Bronchial epithelial cell (primary cell): ENCODE results near the gene PTCHD1. TPM values are rescaled to one million over a fixed set of nuclear protein-coding genes. Genes with fewer than 3 reads are reported as not detected.

Experiments
- DNase-seq: peaks from one replicate; pipeline ENCODE4 v3.0.0-alpha.2; 2010; ENCODE audit warnings: low read depth
- FAIRE-seq: peaks from 2 replicates; lab custom pipeline; 2011; peaks lifted over from hg19 to GRCh38; lab: Jason Lieb, UNC
- H3K27me3 ChIP-seq: 2 replicates; pipeline ENCODE4 v1.5.1; 2011; ENCODE audit warnings: low read length; ENCODE audit not compliant: control insufficient read depth, insufficient read depth
- H3K36me3 ChIP-seq: 2 replicates; pipeline ENCODE4 v1.5.1; 2011; ENCODE audit warnings: low read length; ENCODE audit not compliant: control insufficient read depth, insufficient read depth
- H3K4me3 ChIP-seq: 2 replicates; pipeline ENCODE4 v1.5.1; 2011; ENCODE audit warnings: mild to moderate bottlenecking, low read depth, low read length, control low read depth
- CTCF ChIP-seq: IDR thresholded peaks from 2 replicates; pipeline ENCODE4 v1.5.1; 2011; ENCODE audit warnings: mild to moderate bottlenecking, moderate library complexity, low read length, control low read depth, inconsistent platforms; ENCODE audit not compliant: insufficient read depth, severe bottlenecking
- total RNA-seq: library from RNA; depleted of rRNA; stranded (reverse); fragments of >200 nt; gene quantifications from 2 replicates; pipeline ENCODE4 v1.2.1, GENCODE V29; 2014

Gene PTCHD1
- total RNA-seq, 1 donor from 2014 or later, result not detected

GRCh38 chrX:23451266-23451665, 116.6 kb downstream of the PTCHD1 start:
- FAIRE-seq, result no peak

More at GRCh38 chrX:23451266-23451665, 116.6 kb downstream of the PTCHD1 start:
- Histone ChIP-seq H3K4me3 (no peak overlapping the region), H3K36me3 (no peaks in the 10 kb centered on the region), H3K27me3 (no peaks in the 10 kb centered on the region)
- TF ChIP-seq CTCF, result no peak
- DNase-seq, result no peak
